SK-MEL-5 (cell line): ENCODE results near the gene PER2. TPM values are rescaled to one million over a fixed set of nuclear protein-coding genes. Genes with fewer than 3 reads are reported as not detected.
A peak's percentile ranks its signal among the peaks of the same experiment; 100 is the strongest.
"Not testable (repeated sequence)": the region's sequence is repeated elsewhere in the genome, so short reads cannot be mapped to it uniquely, and the experiment has no call there.

Experiments
- DNase-seq: peaks from one replicate; pipeline ENCODE4 v3.0.0-alpha.2; 2016; ENCODE audit warnings: low read depth, low spot score
- in situ Hi-C: cut with HindIII; loops from 2 replicates; pipeline ENCODE4 v1.10.0; 2016; ENCODE audit warnings: low sequenced_read_pairs, high pct_unique_total_duplicates, low pct_unique_long_range_greater_than_20kb
- total RNA-seq: library from RNA; depleted of rRNA; stranded (reverse); fragments of >200 nt; shearing (Covaris generic); gene quantifications from 2 replicates; pipeline ENCODE4 v1.2.3, GENCODE V29; 2014

PER2 gene
- total RNA-seq, 1 experiment from 2014 or later, result 1.8 TPM

DNA sequence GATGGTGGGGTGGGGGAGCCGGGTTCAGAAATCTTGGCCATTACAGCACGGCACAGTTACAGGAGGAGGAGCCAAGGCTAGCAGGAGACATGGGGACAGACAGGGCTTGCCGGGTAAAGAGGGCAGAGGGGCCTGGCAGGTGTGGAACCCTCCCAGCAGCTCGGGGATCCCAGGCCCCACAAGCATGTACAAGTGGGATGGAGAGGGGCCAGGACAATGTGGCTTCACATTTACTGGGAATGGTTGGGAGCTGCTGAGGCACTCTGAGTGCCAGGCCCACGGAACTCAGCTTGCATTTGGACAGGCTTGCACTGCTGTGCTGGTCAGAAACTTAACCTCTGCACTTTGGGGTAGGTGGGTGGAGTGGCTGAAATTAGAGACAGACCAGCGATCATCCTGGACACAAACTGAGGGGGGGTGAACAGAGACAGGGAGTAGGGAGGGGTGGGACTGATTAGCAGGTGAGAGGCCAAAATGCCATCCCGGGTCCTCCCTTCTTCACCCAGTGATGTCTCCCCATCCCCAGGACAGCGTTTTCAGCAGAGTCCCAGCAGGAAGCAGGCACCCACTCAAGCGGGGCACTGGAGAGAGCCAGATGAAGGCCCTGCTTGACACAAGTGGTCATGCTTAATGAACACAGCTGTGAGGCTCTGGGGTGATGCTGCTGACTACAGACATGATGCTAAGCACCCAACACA lies 9.6 kb downstream of the PER2 start:
- in situ Hi-C loops, result no loop called here
- DNase-seq, result no peak

DNA sequence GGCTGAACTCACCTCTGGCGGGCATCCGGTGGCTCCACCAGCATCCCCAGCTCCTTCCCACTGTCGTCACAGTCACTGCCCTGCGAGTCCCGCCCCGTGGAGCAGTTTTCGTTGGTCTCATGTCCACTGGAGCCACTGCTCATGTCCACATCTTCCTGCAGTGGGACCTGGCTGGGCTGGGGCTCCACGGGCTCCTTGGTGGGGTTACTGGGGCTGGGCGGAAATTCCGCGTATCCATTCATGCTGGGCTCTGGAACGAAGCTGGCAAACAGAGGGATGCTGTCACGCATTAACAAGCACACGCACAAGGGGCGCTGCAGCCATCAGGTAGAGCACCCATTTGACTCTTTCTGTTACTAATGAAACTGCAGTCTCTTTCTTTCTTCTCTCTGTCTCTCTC lies 10.7 kb downstream of the PER2 start:
- in situ Hi-C loops, result no loop called here
- DNase-seq, result no peak

- no peak for DNase-seq
- in situ Hi-C loops, result no loop called here
These were observed 14.1 kb downstream of the PER2 start for GRCh38 chr2:238274152-238274865.

GRCh38 chr2:238273433-238273832 lies 15.0 kb downstream of the PER2 start:
- DNase-seq, in situ Hi-C loops: not testable (repeated sequence)

- in situ Hi-C loops, result no loop called here
- no peak for DNase-seq
These were observed 16.3 kb downstream of the PER2 start for GRCh38 chr2:238272156-238272555.

- in situ Hi-C loops, result not testable (repeated sequence)
These were observed 16.7 kb downstream of the PER2 start for GRCh38 chr2:238271686-238272085.

DNA sequence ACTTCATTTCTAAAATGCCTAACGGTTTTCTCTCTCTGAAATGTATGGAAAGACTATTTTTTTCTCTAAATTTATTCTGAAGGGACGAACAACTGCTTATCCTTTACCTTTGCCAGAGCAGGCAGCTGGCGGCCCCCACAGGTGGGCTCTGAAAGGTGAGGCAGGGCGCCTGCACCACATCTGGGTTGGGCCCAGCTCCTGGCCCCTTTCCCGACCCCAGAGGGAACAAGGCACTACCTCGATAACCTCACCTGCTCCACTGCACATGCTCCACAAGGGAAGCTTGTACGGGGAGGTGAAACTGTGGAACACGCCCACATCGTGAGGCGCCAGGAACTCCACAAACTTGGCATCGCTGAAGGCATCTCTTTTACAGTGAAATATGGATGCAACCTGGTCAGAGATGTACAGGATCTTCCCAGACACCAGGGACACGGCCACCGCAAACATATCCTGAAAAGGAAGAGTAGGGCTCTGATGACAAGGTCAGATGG lies 17.3 kb downstream of the PER2 start:
- in situ Hi-C loops, result no loop called here
- no peak for DNase-seq

More at GRCh38 chr2:238271686-238272085, 16.7 kb downstream of the PER2 start:
- not testable (repeated sequence) for DNase-seq

- DNase-seq, result no peak
- in situ Hi-C loops, result no loop called here
These were observed 17.8 kb downstream of the PER2 start for GRCh38 chr2:238270606-238271005.

DNA sequence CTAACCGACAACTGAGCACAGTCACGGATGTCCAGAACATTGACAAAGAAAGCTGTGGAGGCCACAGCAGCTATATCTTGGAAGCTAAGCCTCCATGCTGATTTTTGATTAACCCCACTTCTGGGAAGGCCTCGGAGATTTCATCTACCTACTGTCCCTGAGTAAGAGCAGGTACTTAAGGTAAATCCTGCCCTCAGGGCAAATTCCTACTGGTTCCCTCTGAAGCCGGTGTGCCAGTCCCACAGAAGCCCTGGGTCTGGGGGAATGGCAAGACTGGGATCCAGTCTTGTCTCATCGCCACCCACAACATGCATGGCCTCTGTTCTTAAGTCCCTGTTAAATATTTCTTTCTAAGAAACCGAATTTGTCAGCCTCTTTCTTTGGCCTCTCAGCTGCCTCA lies 18.7 kb downstream of the PER2 start:
- no peak for DNase-seq
- in situ Hi-C loops, result no loop called here

DNA sequence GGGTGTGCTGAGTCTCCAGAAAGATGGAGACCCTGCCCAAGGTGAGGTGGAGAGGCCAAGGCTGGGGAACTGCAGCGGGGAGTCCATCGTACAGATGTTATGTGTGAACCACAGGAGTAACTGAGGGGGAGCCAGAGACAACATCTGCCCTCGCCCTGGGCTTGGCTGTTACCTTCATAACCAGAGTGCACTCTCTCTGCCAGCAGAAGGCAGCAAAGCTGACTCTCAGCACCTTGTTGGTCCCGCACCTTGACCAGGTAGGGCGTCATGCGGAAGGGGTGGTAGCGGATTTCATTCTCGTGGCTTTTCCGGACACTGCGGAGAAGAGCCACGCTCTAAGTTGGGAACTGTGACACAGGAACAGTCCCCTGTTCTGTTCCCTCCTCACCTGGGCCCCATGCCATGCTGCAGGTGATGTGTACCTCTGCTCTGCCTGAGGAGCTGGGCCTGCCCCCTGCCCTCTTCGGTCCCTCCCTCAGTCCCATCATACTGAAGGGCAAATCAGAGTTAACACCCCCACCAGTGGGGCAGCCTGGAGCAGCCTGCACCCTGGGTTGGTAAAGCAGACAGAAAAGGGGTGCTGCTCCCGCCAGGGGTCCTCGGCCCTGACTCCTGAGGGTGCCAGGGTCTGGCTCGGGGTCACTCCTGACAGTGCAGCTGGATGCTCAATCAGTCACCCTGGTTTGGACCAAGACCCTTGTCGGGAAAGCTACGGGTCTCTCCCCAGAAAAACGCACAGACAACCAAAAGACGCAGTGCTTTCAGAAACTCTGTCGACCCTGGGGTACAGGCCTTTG lies 20.3 kb downstream of the PER2 start:
- no peak for DNase-seq
- in situ Hi-C loops, result no loop called here

DNA sequence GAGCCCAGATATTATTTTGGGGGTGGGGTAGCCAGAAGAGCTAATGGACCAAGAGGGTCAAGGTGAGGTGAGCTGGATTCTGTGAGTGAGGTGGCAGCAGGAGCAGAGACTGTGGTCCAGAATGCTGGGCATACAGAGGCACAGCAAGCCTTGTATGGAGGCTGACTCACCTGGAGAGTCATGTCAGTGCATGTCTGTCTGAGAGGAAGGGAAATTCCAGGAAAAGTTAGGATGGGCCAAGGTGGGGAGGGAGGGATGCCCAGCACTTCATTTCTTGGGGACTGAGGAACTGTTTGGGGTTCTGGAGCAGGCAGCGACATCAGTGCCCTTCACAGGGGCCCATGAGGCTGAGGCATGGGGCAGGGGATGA lies 21.1 kb downstream of the PER2 start:
- DNase-seq, result no peak
- in situ Hi-C loops, result no loop called here

- in situ Hi-C loops, result no loop called here
- DNase-seq, result no peak
These were observed 22.8 kb downstream of the PER2 start for GRCh38 chr2:238265605-238266004.

- no peak for DNase-seq
- in situ Hi-C loops, result no loop called here
These were observed 24.3 kb downstream of the PER2 start for GRCh38 chr2:238264072-238264460.

DNA sequence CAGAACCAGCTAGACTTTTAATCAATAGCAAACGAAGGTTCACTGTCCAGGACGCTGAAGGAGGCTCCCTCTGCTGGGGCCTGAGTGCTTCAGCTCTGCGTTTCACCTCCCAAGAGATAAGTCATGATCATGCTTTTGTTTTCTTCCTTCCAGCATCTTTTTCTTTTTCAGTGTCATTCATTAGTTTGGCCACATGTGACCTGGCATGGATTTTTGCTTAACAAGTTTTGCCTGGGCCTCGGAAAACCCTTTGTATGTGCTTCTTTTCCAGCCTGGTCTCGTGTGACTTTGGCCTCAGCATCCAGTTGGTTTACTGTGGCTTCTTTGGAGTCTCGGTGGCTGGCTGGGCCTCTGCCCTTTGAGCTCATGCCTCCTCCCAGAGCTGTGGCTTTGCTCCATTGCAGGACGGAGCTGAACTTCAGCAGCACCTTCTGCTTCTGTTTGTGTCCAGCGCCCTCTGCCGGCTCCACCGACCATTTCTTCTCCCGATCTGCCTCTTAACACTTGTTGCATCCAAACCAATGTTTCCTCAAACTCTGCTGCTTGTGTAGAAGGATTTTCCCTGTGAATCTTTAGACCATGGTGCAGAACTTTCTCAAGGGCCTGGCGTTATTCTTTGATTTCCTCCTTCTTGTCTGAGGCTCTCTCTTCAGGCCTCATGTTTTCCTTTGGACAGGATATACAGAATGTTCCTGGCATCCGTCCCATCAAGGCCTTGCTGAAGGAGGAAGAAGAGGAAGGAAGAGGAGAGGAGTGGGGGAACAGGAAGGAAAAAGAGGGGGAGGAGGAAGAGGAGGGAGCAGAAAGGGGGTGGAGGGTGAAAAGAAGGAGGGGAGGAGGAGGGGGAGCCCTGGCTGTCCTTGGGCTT lies 25.0 kb downstream of the PER2 start:
- in situ Hi-C loops, result no loop called here
- DNase-seq, result peak; percentile 93

DNA sequence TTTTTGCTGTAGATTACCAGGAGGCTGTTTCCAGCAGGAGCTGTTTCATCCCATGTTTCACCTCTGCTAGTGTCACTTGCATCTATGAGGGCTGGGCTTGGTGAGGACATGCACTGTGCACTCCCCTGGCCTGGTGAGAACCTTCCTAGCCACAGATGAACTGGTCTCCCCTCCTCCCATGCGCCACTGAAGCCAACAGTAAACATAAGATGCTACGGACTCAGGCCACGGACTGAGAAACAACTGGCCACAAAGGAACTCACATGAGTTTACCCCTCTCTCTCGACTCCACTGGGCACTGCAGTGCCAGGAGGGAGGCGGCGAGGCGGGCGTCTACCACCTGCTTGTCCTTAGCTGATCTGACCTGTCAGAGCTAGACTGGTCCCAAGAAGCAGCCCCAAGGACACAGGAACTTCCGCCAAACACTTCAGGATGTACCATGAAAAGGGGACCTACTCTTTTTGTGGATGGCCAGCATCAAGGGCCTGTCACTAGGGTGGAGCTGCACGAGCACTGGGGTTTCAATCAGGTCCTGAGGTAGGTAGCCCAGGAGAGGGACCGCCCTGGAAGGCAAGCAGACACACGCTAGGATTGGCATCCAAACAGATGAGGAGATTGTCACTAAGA lies 25.8 kb downstream of the PER2 start:
- in situ Hi-C loops, result no loop called here
- no peak for DNase-seq

GRCh38 chr2:238261718-238262375 lies 26.6 kb downstream of the PER2 start:
- DNase-seq, result no peak
- in situ Hi-C loops, result no loop called here

GRCh38 chr2:238260883-238261282 lies 27.5 kb downstream of the PER2 start:
- no peak for DNase-seq
- in situ Hi-C loops, result no loop called here
